ENCODE results near the gene PTGDR2.

DNA sequence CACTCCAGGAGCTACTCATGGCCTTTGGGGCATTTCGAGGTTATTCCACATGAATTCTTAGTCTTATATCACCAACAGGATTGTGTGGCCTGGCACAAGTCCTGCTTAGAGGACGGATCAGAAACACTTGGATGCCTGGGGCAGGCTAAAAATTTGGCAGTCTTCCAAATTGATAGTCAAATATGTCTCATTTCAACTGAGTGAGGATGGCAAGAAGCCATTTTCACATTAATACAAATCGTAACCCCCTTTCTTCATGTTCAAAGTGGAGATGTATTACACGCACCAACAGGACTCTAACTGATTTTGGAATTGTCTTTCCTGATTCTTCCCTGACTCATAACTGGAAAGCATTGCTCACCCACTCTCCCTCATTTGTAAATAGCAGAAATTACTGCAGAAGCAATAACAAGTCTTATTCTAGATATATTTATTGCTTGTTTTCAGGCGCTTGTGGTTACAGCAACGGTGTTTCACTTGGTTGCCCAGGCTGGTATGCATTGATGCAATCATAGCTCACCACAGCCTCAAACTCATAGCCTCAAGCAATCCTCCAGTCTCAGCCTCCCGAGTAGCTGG lies 24.2 kb downstream of the PTGDR2 start:
- TF ChIP-seq CTCF (IDR thresholded peaks at IDR 0.05; ENCODE audit: insufficient read depth, low read length, poor library complexity, severe bottlenecking) (no peak), EZH2phosphoT487 (conservative IDR thresholded peaks at IDR 0.05; ENCODE audit: low read length) (no peak)

All from SU-DHL-6 (cell line).